H1 (cell line): ENCODE results near the gene CHST1. TPM values are rescaled to one million over a fixed set of nuclear protein-coding genes. Genes with fewer than 3 reads are reported as not detected.

Experiments used
- CTCF ChIA-PET: fragments of 300-600 bp; sonication (Branson Sonifier 250); formaldehyde crosslinking; loops from one replicate; lab custom pipeline; 2021; ENCODE audit not compliant: partially characterized antibody; lab: Charles Lee
- POLR2A ChIA-PET: fragments of 300-600 bp; sonication (Branson Sonifier 250); formaldehyde crosslinking; loops from one replicate; lab custom pipeline; 2021; ENCODE audit warnings: inconsistent platforms; ENCODE audit not compliant: partially characterized antibody; lab: Charles Lee
- DNase-seq, 2 experiments: peaks; one replicate each; pipeline versions ENCODE4 v3.0.0 to v3.0.0-alpha.2; 2010 to 2022; ENCODE audit warnings: low spot score in 2 of 2, low read depth in 1 of 2, mixed read lengths in 1 of 2
- FAIRE-seq: peaks from 2 replicates; lab custom pipeline; 2011; peaks lifted over from hg19 to GRCh38; lab: Jason Lieb, UNC
- H2AFZ ChIP-seq: 2 replicates; pipeline ENCODE4 v1.8.1; 2012; ENCODE audit warnings: low read length, inconsistent platforms
- H2AK5ac ChIP-seq: 2 replicates; pipeline ENCODE4 v1.6.1; 2013; ENCODE audit warnings: low read depth, low read length
- H2BK120ac ChIP-seq: replicated peaks from 2 replicates; pipeline ENCODE3; 2013; ENCODE audit warnings: low read depth, low read length, inconsistent platforms
- H2BK12ac ChIP-seq: 2 replicates; pipeline ENCODE4 v1.6.1; 2013; ENCODE audit warnings: low read depth, low read length
- H2BK15ac ChIP-seq: 2 replicates; pipeline ENCODE4 v1.6.1; 2013; ENCODE audit warnings: low read length
- H2BK20ac ChIP-seq: 2 replicates; pipeline ENCODE4 v1.6.1; 2013; ENCODE audit warnings: low read length
- H2BK5ac ChIP-seq: 2 replicates; pipeline ENCODE4 v1.6.1; 2013; ENCODE audit warnings: low read depth, low read length
- H3K14ac ChIP-seq: 2 replicates; pipeline ENCODE4 v1.6.1; 2013; ENCODE audit warnings: inconsistent platforms; ENCODE audit not compliant: insufficient read length
- H3K18ac ChIP-seq: 2 replicates; pipeline ENCODE4 v1.6.1; 2013; ENCODE audit warnings: low read length; ENCODE audit errors: extremely low read depth
- H3K23ac ChIP-seq: 2 replicates; pipeline ENCODE4 v1.6.1; 2013; ENCODE audit warnings: inconsistent platforms; ENCODE audit not compliant: insufficient read length
- H3K23me2 ChIP-seq: 2 replicates; pipeline ENCODE4 v1.6.1; 2013; ENCODE audit warnings: low read depth, low read length
- H3K27ac ChIP-seq: 2 replicates; pipeline ENCODE4 v1.6.1; 2011; ENCODE audit warnings: low read depth, low read length, inconsistent platforms
- H3K27me3 ChIP-seq, 4 experiments: replicated peaks in 1 of 4; 1 replicate in 1 of 4; 2 replicates in 3 of 4; pipeline versions ENCODE4 v1.6.1 to v1.8.1; 2011 to 2013; ENCODE audit warnings: low read length in 3 of 4, mild to moderate bottlenecking in 3 of 4, inconsistent platforms in 2 of 4, mixed read lengths in 2 of 4, moderate library complexity in 1 of 4; ENCODE audit not compliant: control insufficient read depth in 3 of 4, insufficient read depth in 3 of 4; ENCODE audit errors: extremely low read depth in 1 of 4
- H3K36me3 ChIP-seq, 4 experiments: 2 replicates each; pipeline versions ENCODE4 v1.6.1 to v1.8.1; 2011 to 2013; ENCODE audit warnings: mild to moderate bottlenecking in 4 of 4, low read length in 3 of 4, moderate library complexity in 2 of 4, control low read depth in 1 of 4, inconsistent platforms in 1 of 4; ENCODE audit not compliant: insufficient read depth in 4 of 4, control insufficient read depth in 2 of 4
- H3K4ac ChIP-seq: replicated peaks from 2 replicates; pipeline ENCODE3; 2013; ENCODE audit warnings: low read length, low read depth, mixed read lengths, inconsistent platforms; ENCODE audit not compliant: insufficient read length
- H3K4me1 ChIP-seq, 4 experiments: replicated peaks in 1 of 4; 1 replicate in 1 of 4; 2 replicates in 3 of 4; pipeline versions ENCODE4 v1.6.1 to v1.8.1; 2011 to 2013; ENCODE audit warnings: low read length in 3 of 4, inconsistent platforms in 2 of 4, mixed read lengths in 1 of 4; ENCODE audit not compliant: insufficient read depth in 4 of 4, control insufficient read depth in 3 of 4
- H3K4me2 ChIP-seq, 2 experiments: 2 replicates each; pipeline versions ENCODE4 v1.6.1 to v1.8.1; 2011 to 2013; ENCODE audit warnings: low read depth in 2 of 2, low read length in 2 of 2, control low read depth in 1 of 2, inconsistent platforms in 1 of 2, mild to moderate bottlenecking in 1 of 2; ENCODE audit not compliant: insufficient read depth in 1 of 2
- H3K4me3 ChIP-seq, 4 experiments: fragments of 200-600, 300-600 bp in 1 of 4; sonication (generic), shearing (Covaris generic), sonication (Bioruptor Twin) in 1 of 4; 2 replicates each; pipeline versions ENCODE4 v1.5.1 to v1.8.1; 2011 to 2016; ENCODE audit warnings: low read length in 4 of 4, low read depth in 3 of 4, control low read depth in 2 of 4, inconsistent platforms in 2 of 4, mild to moderate bottlenecking in 2 of 4, mixed read lengths in 1 of 4, moderate library complexity in 1 of 4; ENCODE audit not compliant: insufficient read depth in 2 of 4; ENCODE audit errors: extremely low read depth in 1 of 4
- H3K56ac ChIP-seq: replicated peaks from 2 replicates; pipeline ENCODE3; 2013; ENCODE audit warnings: low read depth, mild to moderate bottlenecking, mixed read lengths, low read length, inconsistent platforms; ENCODE audit not compliant: insufficient read length
- H3K79me1 ChIP-seq: 2 replicates; pipeline ENCODE4 v1.6.1; 2013; ENCODE audit warnings: low read depth, low read length, control low read depth
- H3K79me2 ChIP-seq, 2 experiments: 2 replicates each; pipeline versions ENCODE4 v1.6.1 to v1.8.1; 2012 to 2013; ENCODE audit warnings: low read length in 2 of 2, mild to moderate bottlenecking in 2 of 2, inconsistent platforms in 1 of 2; ENCODE audit not compliant: insufficient read depth in 2 of 2, control insufficient read depth in 1 of 2
- H3K9ac ChIP-seq, 4 experiments: replicated peaks in 1 of 4; 1 replicate in 1 of 4; 2 replicates in 3 of 4; pipeline versions ENCODE4 v1.6.1 to v1.8.1; 2011 to 2013; ENCODE audit warnings: low read depth in 3 of 4, low read length in 3 of 4, control low read depth in 2 of 4, mild to moderate bottlenecking in 2 of 4, moderate library complexity in 2 of 4, inconsistent platforms in 1 of 4; ENCODE audit errors: extremely low read depth in 1 of 4
- H3K9me3 ChIP-seq, 2 experiments: 2 replicates each; pipeline versions ENCODE4 v1.6.1 to v1.8.1; 2012 to 2013; ENCODE audit warnings: mild to moderate bottlenecking in 2 of 2, moderate library complexity in 2 of 2, control low read depth in 1 of 2, inconsistent platforms in 1 of 2, low read depth in 1 of 2, low read length in 1 of 2, mixed read lengths in 1 of 2; ENCODE audit not compliant: insufficient read depth in 2 of 2
- H4K20me1 ChIP-seq, 2 experiments: replicated peaks in 1 of 2; 2 replicates each; pipeline versions ENCODE3 to v1.8.1; 2011 to 2013; ENCODE audit warnings: inconsistent platforms in 2 of 2, low read length in 2 of 2, mild to moderate bottlenecking in 1 of 2; ENCODE audit not compliant: insufficient read depth in 2 of 2, control insufficient read depth in 1 of 2
- H4K5ac ChIP-seq: 2 replicates; pipeline ENCODE4 v1.6.1; 2013; ENCODE audit warnings: low read length, low read depth, mixed read lengths, inconsistent platforms; ENCODE audit not compliant: insufficient read length
- H4K8ac ChIP-seq: 2 replicates; pipeline ENCODE4 v1.8.0; 2013; ENCODE audit warnings: mild to moderate bottlenecking, moderate library complexity, low read length, inconsistent platforms; ENCODE audit not compliant: insufficient read depth; ENCODE audit errors: extremely low read depth
- H4K91ac ChIP-seq: replicated peaks from 2 replicates; pipeline ENCODE3; 2013; ENCODE audit warnings: low read length, mixed read lengths, inconsistent platforms; ENCODE audit not compliant: insufficient read length
- JUND ChIP-seq: IDR thresholded peaks from 2 replicates; pipeline ENCODE4 v1.6.1; 2011; ENCODE audit warnings: mild to moderate bottlenecking, improper control_type of control experiment, low read length
- RBBP5 ChIP-seq: IDR thresholded peaks from 2 replicates; pipeline ENCODE4 v1.7.1; 2012; ENCODE audit warnings: low read depth, mild to moderate bottlenecking, inconsistent platforms, low read length, moderate library complexity, borderline replicate concordance
- RFX5 ChIP-seq: IDR thresholded peaks from 2 replicates; pipeline ENCODE4 v1.6.1; 2011; ENCODE audit warnings: low read depth, low read length, improper control_type of control experiment, borderline replicate concordance
- YY1 ChIP-seq: IDR thresholded peaks from 2 replicates; pipeline ENCODE4 v1.6.1; 2011; ENCODE audit warnings: low read depth, mild to moderate bottlenecking, low read length
- WGBS, 2 experiments: shearing (Covaris generic) in 1 of 2; methylation state at CpG; one replicate each; pipeline versions ENCODE4 v1.1.6 to v1.1.7; 2013 to 2015; ENCODE audit warnings: low lambda C conversion rate in 2 of 2, mixed read lengths in 2 of 2, inconsistent platforms in 1 of 2, low coverage in 1 of 2, missing lambda C conversion rate in 1 of 2; ENCODE audit not compliant: insufficient replicate concordance in 2 of 2, insufficient coverage in 1 of 2, insufficient read length in 1 of 2; ENCODE audit errors: extremely low coverage in 1 of 2, missing lambda C conversion rate in 1 of 2; 5-methylcytosine and 5-hydroxymethylcytosine counted together
- polyA plus RNA-seq, 7 experiments: library from polyadenylated mRNA; depleted of rRNA in 3 of 7; stranded (reverse) in 5 of 7; unstranded in 2 of 7; fragments of >200 nt in 5 of 7; fragments of 200-250 nt in 2 of 7; gene quantifications; 1 replicate in 5 of 7; 2 replicates in 1 of 7; 4 replicates in 1 of 7; pipeline versions ENCODE4 v1.2.1 to v1.2.3, GENCODE V29; 2011 to 2013; ENCODE audit warnings: missing spikeins in 2 of 7, mixed read lengths in 2 of 7
- total RNA-seq: library from RNA; stranded (reverse); fragmentation: NEBNext Ultra II Directional; extraction: Animal tissue kit (Norgen Biotek cat#: 25700); gene quantifications from 2 replicates; pipeline ENCODE4 v1.2.1, GENCODE V29; 2021

CHST1 gene
- total and polyA plus RNA-seq, 2 of the 8 experiments (the other 6 are each of a cell fraction or from before 2014, with no cell fraction given) = 1.6 to 3.8 TPM

DNA sequence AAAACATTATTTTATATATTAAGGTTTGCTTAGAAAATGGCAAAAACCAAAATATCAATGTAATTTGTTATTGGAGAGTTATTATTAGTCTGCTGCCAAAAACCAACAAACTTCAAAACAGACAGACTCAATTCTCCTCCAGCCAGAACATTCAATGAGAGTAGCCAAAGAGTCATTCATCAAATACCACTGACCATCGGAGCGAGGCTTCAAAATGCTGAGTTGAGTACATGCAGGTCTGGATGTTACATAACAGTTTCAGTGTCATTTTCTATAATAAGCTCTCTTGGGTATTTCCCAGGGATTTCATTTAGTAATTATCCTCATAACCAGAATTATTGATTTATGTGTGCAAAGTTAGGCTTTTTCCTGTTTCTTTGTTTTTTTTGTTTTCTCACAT, 42.6 kb downstream of the CHST1 start:
- no peak overlapping the region for H3K4ac ChIP-seq
- no peak overlapping the region for H3K14ac ChIP-seq
- no peaks in the 10 kb centered on the region for H3K27me3 ChIP-seq
- H3K23ac ChIP-seq = no peak overlapping the region
- H3K4me3 ChIP-seq = no peak overlapping the region
- H2BK15ac ChIP-seq = no peak overlapping the region
- H3K4me2 ChIP-seq = no peak overlapping the region
- 80% methylated on average over 2 of the region's 2 CpGs; no CpG with 5 or more reads in 1 of the 2 experiments for WGBS, 2 experiments
- ChIA-PET POLR2A (no interaction called here), CTCF (interaction anchor here (1.2 kb wide), 1 partner anchor 594 kb away, joined by 3 read pairs; no protein-coding TSS in a partner anchor)
- TF ChIP-seq RBBP5 (no peak), JUND (no peak), YY1 (no peak), RFX5 (no peak)
- no peak overlapping the region for H2BK120ac ChIP-seq
- no peaks in the 10 kb centered on the region for H3K79me2 ChIP-seq
- H3K27ac ChIP-seq = no peak overlapping the region
- H3K36me3 ChIP-seq = no peaks in the 10 kb centered on the region
- no peak overlapping the region for H4K8ac ChIP-seq
- H3K9ac ChIP-seq = no peak overlapping the region
- no peaks in the 10 kb centered on the region for H3K23me2 ChIP-seq
- no peak overlapping the region for H4K5ac ChIP-seq
- H3K4me1 ChIP-seq = no peaks in the 10 kb centered on the region; a peak in 1 of 7 replicates
- FAIRE-seq (no peak), DNase-seq (no peak)
- H2BK20ac ChIP-seq = no peak overlapping the region
- no peak overlapping the region for H2AFZ ChIP-seq
- H4K20me1 ChIP-seq = no peaks in the 10 kb centered on the region
- H2BK12ac ChIP-seq = no peak overlapping the region
- H2BK5ac ChIP-seq = no peak overlapping the region
- no peak overlapping the region for H3K18ac ChIP-seq
- H2AK5ac ChIP-seq = no peak overlapping the region
- H3K56ac ChIP-seq = no peak overlapping the region
- H3K79me1 ChIP-seq = no peaks in the 10 kb centered on the region
- H3K9me3 ChIP-seq = peaks cover 5 to 8% of the 10 kb centered on the region in 2 experiments
- H4K91ac ChIP-seq = no peak overlapping the region
